GM18505 (cell line): Measurements from ENCODE around the gene CHMP3.
"Not testable (repeated sequence)": the region's sequence is repeated elsewhere in the genome, so short reads cannot be mapped to it uniquely, and the experiment has no call there.

Source experiments
- ATAC-seq: cut with Tn5 transposase; IDR thresholded peaks from one replicate; pipeline ENCODE4 v1.9.1; 2021; ENCODE audit not compliant: unreplicated experiment
- POLR2A ChIP-seq: IDR thresholded peaks from 4 replicates; pipeline ENCODE4 v1.6.1; 2011; ENCODE audit warnings: borderline replicate concordance; ENCODE audit not compliant: insufficient read depth, insufficient read length; ENCODE audit errors: extremely low read depth

Gene CHMP3

GRCh38 chr2:86566821-86567190, 3.6 kb upstream of the CHMP3 start:
- TF ChIP-seq POLR2A = no peak
- ATAC-seq = no peak

- ATAC-seq = no peak
- TF ChIP-seq POLR2A = no peak
Measured at GRCh38 chr2:86566158-86566820, 3.0 kb upstream of the CHMP3 start.

DNA sequence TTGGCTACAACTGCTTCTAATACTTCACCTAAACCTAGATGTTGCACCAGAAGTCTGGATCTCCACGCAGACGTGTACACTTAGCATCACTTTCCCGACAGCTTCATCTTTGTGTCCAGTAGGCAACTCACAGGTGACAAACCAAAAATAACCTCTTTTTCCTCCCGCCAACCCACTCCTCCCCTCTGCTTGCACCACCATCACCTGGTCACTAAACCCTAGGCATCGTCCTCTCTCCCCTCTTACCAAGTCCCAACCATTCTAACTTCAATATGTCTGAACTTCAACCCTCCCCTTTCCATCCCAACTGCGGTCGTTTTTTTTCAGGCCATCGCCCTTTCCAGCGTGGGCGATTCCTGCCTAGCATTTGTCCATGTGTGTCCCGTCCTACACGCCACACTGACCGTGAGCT, 413 bp upstream of the CHMP3 start:
- TF ChIP-seq POLR2A = no peak
- no peak for ATAC-seq

- no peak for ATAC-seq
- TF ChIP-seq POLR2A = no peak
Measured at GRCh38 chr2:86562485-86562921, 740 bp downstream of the CHMP3 start.

DNA sequence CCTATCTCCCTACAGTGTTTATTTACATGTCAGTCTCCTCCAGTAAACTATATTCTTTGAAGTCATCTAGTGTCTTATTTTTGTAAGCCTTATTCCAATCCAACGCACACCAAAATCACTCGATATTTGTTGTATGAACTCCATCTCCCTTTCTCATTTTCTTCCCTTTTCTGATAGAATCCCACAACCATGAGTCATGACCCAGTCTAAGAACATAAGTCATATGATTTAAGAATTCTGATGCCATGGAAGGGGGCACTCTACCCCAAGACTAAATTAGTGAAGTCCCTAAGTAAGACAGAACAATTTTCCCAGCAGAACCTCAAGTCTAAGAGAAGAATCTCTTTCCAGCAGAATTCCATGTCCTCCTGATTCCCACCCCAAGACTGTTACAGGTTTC, 5.4 kb downstream of the CHMP3 start:
- TF ChIP-seq POLR2A = no peak
- no peak for ATAC-seq

- no peak for TF ChIP-seq POLR2A
- no peak for ATAC-seq
Measured at GRCh38 chr2:86556508-86556907, 6.7 kb downstream of the CHMP3 start.

DNA sequence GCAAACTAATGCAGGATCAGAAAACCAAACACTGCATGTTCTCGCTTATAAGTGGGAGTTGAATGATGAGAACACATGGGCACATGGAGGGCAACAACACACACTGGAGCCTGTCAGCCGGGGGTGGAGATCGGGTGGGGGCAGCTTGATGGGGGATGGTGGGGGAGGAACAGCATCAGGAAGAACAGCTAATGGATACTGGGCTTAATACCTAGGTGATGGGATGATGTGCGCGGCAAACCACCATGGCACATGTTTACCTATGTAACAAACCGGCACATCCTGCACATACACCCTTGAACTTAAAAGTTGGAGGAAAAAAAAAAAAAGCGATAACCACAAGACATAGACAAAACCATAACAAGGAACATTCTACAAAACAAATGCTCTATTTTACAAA, 10.4 kb downstream of the CHMP3 start:
- ATAC-seq = no peak
- no peak for TF ChIP-seq POLR2A

GRCh38 chr2:86549963-86550725, 13.1 kb downstream of the CHMP3 start:
- ATAC-seq = not testable (repeated sequence)

DNA sequence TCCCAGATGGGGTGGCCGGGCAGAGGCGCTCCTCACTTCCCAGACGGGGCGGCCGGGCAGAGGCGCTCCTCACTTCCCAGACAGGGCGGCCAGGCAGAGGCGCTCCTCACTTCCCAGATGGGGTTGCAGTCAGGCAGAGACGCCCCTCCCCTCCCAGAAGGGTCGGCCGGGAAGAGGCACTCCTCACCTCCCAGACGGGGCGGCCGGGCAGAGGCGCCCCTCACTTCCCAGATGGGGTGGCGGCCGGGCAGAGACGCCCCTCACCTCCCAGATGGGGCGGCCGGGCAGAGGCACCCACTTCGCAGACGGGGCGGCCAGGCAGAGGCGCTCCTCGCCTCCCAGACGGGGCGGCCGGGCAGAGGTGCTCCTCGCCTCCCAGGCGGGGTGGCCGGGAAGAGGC, 13.8 kb downstream of the CHMP3 start:
- ATAC-seq = not testable (repeated sequence)

GRCh38 chr2:86548913-86549396, 14.3 kb downstream of the CHMP3 start:
- ATAC-seq = not testable (repeated sequence)

DNA sequence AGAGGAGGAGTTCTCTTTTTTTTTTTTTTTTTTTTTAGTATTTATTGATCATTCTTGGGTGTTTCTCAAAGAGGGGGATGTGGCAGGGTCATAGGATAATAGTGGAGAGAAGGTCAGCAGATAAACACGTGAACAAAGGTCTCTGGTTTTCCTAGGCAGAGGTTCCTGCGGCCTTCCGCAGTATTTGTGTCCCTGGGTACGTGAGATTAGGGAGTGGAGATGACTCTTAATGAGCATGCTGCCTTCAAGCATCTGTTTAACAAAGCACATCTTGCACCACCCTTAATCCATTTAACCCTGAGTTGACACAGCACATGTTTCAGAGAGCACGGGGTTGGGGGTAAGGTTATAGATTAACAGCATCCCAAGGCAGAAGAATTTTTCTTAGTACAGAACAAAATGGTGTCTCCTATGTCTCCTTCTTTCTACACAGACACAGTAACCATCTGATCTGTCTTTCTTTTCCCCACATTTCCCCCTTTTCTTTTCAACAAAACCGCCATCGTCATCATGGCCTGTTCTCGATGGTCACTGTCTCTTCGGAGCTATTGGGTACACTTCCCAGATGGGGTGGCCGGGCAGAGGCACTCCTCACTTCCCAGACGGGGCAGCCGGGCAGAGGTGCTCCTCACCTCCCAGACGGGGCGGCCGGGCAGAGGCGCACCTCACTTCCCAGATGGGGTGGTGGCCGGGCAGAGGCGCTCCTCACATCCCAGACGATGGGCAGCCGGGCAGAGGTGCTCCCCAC, 14.9 kb downstream of the CHMP3 start:
- ATAC-seq = not testable (repeated sequence)

- ATAC-seq = not testable (repeated sequence)
Measured at GRCh38 chr2:86545296-86545924, 17.8 kb downstream of the CHMP3 start.

DNA sequence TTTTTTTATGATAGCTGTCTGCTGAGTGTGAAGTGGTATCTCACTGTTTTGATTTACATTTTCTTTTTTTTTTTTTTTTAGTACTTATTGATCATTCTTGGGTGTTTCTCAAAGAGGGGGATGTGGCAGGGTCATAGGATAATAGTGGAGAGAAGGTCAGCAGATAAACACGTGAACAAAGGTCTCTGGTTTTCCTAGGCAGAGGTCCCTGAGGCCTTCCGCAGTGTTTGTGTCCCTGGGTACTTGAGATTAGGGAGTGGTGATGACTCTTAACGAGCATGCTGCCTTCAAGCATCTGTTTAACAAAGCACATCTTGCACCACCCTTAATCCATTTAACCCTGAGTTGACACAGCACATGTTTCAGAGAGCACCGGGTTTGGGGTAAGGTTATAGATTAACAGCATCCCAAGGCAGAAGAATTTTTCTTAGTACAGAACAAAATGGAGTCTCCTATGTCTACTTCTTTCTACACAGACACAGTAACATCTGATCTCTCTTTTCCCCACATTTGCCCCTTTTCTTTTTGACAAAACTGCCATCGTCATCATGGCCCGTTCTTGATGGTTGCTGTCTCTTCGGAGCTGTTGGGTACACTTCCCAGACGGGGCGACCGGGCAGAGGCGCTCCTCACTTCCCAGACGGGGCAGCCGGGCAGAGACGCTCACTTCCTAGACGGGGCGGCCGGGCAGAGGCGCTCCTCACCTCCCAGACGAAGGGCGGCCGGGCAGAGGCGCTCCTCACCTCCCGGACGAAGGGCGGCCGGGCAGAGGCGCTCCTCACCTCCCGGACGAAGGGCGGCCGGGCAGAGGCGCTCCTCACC, 18.8 kb downstream of the CHMP3 start:
- ATAC-seq = not testable (repeated sequence)
